C4-2B (cell line): ENCODE measurements around the gene TLL2.

Experiments
- H3K27ac ChIP-seq: fragments of 450-650 bp; 2 replicates; pipeline ENCODE4 v1.5.1; 2017
- ZFX ChIP-seq: fragments of 450-650 bp; IDR thresholded peaks from 2 replicates; pipeline ENCODE4 v1.6.1; 2017
- TF ChIP-seq, protein P1 (sequence below): fragments of 450-650 bp; conservative IDR thresholded peaks from 2 replicates; pipeline ENCODE4 v1.5.1; 2017; ENCODE audit warnings: mild to moderate bottlenecking

The TLL2 gene

DNA sequence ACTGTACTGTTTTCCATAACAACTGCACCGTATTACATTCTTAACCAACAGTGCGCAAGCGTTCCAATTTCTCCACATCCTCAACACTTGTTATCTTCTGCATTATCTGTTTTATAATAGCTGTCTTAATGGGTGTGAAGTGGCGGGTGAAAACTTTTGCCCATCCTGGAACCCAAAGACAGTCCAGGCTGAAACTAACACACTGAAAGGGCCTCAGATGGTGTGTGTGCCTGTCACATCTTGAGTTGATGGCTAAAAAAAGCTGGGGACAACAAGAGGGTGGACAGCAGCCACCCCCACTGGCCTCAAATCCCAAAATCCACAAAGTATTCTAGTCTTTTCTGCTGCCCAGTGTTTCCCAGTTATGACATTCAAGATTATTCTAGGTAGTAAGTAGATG lies 174.3 kb downstream of the TLL2 start:
- TF ChIP-seq, protein P1, sequence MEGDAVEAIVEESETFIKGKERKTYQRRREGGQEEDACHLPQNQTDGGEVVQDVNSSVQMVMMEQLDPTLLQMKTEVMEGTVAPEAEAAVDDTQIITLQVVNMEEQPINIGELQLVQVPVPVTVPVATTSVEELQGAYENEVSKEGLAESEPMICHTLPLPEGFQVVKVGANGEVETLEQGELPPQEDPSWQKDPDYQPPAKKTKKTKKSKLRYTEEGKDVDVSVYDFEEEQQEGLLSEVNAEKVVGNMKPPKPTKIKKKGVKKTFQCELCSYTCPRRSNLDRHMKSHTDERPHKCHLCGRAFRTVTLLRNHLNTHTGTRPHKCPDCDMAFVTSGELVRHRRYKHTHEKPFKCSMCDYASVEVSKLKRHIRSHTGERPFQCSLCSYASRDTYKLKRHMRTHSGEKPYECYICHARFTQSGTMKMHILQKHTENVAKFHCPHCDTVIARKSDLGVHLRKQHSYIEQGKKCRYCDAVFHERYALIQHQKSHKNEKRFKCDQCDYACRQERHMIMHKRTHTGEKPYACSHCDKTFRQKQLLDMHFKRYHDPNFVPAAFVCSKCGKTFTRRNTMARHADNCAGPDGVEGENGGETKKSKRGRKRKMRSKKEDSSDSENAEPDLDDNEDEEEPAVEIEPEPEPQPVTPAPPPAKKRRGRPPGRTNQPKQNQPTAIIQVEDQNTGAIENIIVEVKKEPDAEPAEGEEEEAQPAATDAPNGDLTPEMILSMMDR = no peak
- no peak for TF ChIP-seq ZFX
- no peak overlapping the region for H3K27ac ChIP-seq

DNA sequence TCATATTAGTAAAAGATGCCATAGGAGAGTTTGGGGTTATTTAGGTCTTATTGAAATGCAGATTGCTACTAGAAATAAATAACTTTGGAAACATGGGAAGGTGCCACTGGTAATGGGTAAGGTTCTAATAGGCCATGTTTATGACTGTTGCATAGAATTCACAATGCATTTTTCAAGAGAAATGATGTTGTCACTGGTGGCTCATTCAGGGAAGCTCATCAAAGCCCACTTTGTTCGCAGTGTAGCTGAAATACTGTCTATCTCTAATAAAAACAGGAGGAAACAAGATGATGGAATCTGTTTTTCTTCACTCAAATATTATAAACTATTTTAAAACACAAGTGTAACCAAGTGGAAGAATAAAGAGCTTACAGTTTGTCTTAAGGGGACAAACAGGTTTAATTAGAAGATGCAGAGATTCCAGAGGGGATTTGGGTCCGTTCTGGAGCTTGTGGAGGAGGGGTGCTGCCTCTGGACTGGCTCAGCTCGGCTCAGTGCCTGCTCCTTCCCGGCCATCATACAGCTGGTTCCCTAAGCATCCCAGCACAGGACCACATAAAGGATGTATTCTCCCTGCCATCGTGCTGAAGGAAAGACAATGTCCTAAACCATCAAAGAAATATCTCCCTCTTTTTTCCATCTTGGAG lies 175.3 kb downstream of the TLL2 start:
- TF ChIP-seq ZFX = no peak
- TF ChIP-seq, protein P1 = no peak
- no peak overlapping the region for H3K27ac ChIP-seq

DNA sequence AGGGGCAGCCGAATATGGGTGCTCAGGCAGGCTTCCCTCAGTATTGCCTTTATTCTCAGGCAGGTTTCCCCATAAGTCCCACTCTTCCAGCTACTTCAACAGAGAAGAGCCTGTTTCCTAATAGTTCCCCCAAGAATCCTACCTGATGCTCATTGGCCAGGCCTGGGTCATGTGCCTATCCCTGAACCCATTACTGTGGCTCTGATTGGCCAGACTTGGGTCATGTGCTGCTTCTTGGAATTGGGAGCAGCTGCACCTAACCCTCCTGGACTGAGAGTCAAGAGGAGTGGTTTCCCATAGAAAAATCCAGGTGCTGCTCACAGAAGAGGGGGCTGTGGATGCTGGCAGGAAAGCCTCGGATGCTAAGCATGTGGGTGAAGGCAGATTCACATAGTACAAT lies 176.6 kb downstream of the TLL2 start:
- TF ChIP-seq, protein P1 = no peak
- TF ChIP-seq ZFX = no peak
- H3K27ac ChIP-seq = no peak overlapping the region

DNA sequence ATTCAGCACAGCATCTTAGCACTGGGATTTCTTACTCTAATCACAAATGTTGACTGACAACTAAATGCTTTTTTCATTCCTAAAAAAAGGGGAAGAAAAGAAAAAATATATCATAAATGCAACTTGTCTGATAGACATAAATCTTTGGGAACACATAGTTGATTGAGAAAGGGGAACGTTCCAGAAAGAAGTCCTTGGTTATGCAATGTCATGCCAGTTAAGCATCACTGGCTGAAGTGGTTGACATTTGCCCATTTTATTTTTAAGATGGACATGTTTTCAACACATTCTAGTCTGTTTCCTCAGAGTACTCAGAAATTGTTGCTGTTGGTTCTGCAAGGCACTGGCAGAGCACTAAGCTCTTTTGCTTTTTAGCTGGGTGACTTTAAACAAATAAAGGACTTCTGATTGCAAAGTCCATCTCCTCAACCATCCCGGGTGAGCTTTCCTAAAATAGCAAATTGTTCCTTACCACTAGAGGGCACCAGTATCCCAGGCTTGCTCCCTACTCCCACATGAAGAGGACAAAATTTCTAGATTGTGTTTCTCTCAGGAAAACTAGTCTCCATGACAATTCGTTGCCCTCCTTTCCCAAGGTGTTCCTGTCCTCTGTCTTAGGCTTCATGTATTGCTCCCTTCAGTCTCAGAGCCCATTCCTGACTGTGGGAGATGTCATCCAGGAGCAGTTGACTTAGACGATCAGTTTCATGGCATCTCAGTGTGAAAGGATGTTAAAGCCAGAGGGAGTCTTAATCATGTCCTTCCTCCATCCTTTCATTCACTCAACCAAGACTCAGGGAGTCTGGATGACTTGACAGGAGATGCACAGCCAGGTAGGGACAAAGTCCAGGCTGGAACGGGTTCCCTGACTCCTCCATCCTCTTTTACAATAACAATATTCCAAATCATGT lies 178.9 kb downstream of the TLL2 start:
- no peak for TF ChIP-seq ZFX
- TF ChIP-seq, protein P1 = peak; percentile 93
- H3K27ac ChIP-seq = no peak overlapping the region

DNA sequence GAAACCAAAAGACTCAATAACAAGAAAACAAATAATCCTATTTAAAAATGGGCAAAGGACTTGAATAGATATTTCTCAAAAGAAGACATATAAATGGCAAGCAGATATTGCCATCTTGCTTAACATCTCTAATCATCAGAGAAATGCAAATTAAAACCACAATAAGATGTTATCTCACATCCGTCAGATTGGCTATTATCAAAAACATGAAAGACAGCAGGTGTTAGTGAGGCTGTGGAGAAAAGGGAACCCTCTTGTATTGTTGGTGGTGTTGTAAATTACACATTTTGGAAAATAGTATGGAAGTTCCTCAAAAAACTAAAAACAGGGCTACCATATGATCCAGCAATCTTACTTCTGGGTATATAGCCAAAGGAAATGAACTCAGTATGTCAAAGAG lies 180.6 kb downstream of the TLL2 start:
- H3K27ac ChIP-seq = no peak overlapping the region
- no peak for TF ChIP-seq ZFX
- TF ChIP-seq, protein P1 = no peak

DNA sequence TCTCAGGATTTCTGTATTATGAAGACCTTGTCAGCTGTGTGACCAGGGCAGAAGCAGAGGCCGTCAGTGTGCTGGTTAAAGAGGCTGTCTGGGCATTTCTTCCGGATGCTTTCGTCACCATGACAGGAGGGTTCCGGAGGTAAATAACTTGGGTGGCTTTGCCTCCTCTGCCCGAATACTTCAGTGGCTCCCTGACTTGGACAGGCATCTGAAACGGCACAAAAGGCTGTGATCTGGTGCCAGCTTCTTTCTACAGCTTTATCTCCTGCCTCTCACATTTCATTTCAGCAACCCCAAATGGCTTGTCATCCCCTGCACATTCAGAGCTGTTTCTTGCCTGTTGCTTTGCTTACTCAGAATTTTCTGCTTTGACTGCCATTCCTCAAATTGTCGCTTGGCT lies 186.3 kb downstream of the TLL2 start:
- TF ChIP-seq, protein P1 = no peak
- no peak for TF ChIP-seq ZFX
- no peak overlapping the region for H3K27ac ChIP-seq

DNA sequence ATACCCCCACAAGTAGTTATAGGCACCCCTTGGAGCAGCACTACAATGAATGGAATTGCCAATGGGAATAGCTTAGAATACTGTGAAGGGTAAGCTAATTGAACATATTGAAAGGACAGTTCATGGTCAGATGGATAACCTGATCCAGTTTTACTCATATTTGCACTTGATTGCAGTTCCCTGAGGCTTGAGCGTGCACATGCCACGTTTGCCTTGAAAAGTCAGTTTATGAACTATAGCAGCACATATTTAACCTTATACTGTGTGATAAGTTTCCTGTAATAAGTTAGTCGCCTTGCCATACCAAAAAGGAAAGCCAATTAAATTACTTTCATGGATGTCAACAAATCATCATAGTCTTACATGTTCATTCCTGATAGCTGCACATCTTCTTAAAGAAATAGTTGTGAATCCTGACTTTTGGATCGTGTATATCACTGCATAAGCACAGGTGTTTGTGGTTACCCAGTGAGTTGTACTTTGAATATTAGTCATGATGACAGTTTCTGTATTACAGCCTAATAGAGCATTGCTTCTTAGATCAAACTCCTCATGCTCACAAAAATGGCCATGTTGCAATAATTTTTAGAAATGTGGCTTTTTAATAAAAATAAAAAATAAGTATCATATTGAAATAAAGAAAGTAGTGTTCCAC lies 187.9 kb downstream of the TLL2 start:
- H3K27ac ChIP-seq = no peak overlapping the region
- TF ChIP-seq ZFX = no peak
- TF ChIP-seq, protein P1 = no peak
